ENCODE data around the gene RABGGTB.
"Not testable (repeated sequence)": the region's sequence is repeated elsewhere in the genome, so short reads cannot be mapped to it uniquely, and the experiment has no call there.

RABGGTB gene

DNA sequence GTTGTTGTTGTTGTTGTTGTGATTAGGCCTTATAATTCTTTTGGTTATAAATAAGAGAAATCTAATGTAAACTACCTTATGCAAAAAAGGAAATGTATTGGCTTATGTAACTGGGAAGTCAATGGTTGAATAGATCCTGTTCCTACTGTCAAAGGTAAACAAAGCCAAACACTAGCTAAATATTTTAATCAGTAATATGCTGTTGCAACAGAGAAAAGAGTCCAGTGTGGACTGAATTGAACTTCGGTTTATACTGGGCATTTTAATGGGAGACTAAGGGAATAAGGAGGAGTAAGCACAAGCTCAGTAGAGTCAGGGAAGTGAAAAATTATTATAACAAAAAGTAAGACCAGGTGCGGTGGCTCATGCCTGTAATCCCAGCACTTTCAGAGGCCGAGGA lies 26.0 kb downstream of the RABGGTB start:
- in situ Hi-C loops (cut with MboI; ENCODE audit: low sequenced_read_pairs, unreplicated experiment), result no loop called here
- DNase-seq (ENCODE audit: low spot score), result no peak
- TF ChIP-seq CTCF (IDR thresholded peaks at IDR 0.05; ENCODE audit: borderline replicate concordance, control extremely low read depth, extremely low read depth, insufficient read depth, missing control alignments), result no peak

DNA sequence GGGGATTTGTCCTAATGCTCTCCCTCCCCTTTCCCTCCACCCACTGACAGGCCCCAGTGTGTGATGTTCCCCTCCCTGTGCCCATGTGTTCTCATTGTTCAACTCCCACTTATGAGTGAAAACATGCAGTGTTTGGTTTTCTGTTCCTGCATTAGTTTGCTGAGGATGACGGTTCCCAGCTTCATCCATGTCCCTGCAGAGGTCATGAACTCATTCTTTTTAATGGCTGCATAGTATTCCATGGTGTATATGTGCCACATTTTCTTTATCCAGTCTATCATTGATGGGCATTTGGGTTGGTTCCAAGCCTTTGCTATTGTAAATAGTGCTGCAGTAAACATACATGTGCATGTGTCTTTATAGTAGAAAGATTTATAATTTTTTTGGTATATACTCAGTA lies 37.5 kb downstream of the RABGGTB start:
- in situ Hi-C loops (cut with MboI; ENCODE audit: low sequenced_read_pairs, unreplicated experiment); DNase-seq (ENCODE audit: low spot score): not testable (repeated sequence)

DNA sequence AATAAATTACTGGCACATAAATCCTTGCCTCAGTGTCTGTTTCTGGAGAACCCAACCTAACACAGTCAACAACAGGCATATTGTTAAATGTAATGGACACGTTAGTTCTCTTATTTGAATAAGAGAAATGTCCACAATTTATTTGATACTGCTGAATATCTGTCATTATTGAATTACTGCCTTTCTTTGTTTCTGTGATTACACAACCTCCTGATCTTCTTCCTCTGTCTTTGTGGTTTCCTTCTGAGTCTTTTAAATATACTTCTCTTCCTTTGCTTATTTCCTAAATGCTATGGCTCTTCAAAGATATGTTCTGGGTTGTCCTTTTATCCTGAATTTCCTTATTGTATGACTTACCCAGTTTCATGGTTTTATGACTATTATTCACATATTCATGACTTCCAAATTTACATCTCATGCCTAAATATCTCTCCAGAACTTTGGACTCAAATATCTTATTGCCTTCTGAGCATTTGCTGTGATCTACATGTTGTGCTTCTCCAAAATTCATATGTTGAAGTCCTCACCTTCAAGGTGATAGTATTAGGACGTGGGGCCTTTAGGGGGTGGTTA lies 50.6 kb downstream of the RABGGTB start:
- DNase-seq (ENCODE audit: low spot score), result no peak
- no peak for TF ChIP-seq CTCF (IDR thresholded peaks at IDR 0.05; ENCODE audit: borderline replicate concordance, control extremely low read depth, extremely low read depth, insufficient read depth, missing control alignments)
- in situ Hi-C loops (cut with MboI; ENCODE audit: low sequenced_read_pairs, unreplicated experiment), result no loop called here

- in situ Hi-C loops (cut with MboI; ENCODE audit: low sequenced_read_pairs, unreplicated experiment), result no loop called here
- no peak for TF ChIP-seq CTCF (IDR thresholded peaks at IDR 0.05; ENCODE audit: borderline replicate concordance, control extremely low read depth, extremely low read depth, insufficient read depth, missing control alignments)
- DNase-seq (ENCODE audit: low spot score), result no peak
Observed at GRCh38 chr1:75838079-75838478, 52.0 kb downstream of the RABGGTB start.

DNA sequence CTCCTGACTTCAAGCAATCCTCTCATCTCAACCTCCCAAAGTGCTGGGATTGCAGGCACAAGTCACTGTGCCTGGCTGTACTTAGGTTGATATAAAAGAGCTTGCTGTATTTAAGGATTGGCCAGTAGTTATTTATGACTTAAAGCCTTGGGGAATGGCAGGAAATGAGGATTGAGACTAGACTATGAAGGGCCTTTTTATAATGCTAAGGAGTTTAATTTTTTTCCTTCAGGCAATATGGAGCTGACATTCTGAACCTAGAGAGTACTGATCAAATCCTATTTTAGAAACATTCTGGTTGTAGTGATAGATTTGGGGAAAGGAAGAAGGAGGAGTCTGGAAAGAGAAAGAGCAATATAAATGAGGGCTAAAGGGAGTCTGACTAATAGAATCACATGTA lies 55.4 kb downstream of the RABGGTB start:
- in situ Hi-C loops (cut with MboI; ENCODE audit: low sequenced_read_pairs, unreplicated experiment), result no loop called here
- TF ChIP-seq CTCF (IDR thresholded peaks at IDR 0.05; ENCODE audit: borderline replicate concordance, control extremely low read depth, extremely low read depth, insufficient read depth, missing control alignments), result no peak
- no peak for DNase-seq (ENCODE audit: low spot score)

Measured in GM13976 (cell line).